T-helper 2 cell (primary cell): Measurements from ENCODE around the gene DPP4.

Source experiments
- DNase-seq, 5 experiments: peaks; one replicate each; pipeline versions ENCODE4 v3.0.0 to v3.0.0-alpha.2; 2012 to 2022

Gene DPP4

GRCh38 chr2:161953367-161953766 lies 120.6 kb downstream of the DPP4 start:
- peak in 1 of 5 experiments; percentile 19 for DNase-seq

DNA sequence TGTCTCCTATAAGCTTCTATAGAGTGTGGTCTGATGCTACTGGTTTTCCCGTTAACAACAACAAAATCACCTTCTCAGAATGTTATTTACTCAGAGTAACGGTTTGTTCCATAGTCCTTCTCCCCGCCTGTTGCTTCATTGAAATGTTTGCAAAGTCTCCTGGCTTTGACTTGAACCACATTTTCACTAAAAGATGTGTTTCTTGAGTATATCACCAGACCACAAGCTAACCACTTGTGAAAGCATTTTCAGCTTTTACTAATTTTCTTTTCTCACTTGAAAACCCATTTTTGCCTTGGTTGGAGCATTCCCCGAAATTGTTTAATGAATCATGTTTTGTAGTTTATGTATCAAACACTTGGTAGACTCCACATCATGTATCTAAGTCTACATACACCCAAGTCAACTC lies 121.2 kb downstream of the DPP4 start:
- DNase-seq: peak in 2 of 5 experiments; percentile 57 to 97

DNA sequence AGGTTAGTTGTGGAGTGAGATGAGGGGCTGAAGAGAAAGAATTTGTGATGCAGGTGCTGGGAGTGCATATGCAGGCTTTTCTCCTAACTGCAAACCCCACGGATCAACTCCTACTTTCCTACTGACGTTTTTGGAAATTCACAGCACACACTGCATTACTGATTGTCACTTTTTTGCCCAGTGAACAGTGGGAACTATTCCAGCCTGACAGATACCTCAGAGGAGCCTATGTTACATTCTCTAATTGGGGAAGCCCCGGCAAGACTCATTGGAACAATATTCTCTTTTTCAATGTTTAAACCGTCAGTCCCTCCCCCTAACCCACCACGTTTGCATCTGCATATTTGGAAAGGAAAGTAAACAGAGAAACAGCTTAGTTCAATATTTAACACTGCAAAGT lies 126.2 kb downstream of the DPP4 start:
- DNase-seq: no peak

GRCh38 chr2:161947406-161947805 lies 126.6 kb downstream of the DPP4 start:
- DNase-seq: no peak

GRCh38 chr2:161946489-161947107 lies 127.4 kb downstream of the DPP4 start:
- DNase-seq: peak in 1 of 5 experiments; percentile 50

DNA sequence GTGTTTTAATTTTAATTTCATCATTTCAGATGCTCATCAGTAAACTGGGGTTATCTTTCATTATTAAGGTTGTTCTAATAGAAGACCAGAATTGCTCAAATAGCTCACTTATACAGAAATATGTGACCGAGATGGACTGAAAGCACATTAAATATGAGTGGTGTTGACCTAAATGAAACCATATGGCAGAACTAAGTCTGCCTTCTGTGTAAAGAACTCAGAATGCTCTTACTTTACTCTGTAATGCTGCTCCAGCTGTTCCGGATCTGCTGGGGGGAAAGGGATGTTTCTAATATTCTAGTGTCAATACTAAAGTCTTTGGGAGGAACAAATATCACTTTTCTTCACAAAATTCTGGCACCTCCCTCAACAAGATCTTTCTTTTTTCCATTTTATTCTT lies 131.0 kb downstream of the DPP4 start:
- no peak for DNase-seq
